GM21529 (cell line): ENCODE measurements around the gene DHRS3.
"Not testable (repeated sequence)": the region's sequence is repeated elsewhere in the genome, so short reads cannot be mapped to it uniquely, and the experiment has no call there.

Experiments used
- ATAC-seq: cut with Tn5 transposase; IDR thresholded peaks from one replicate; pipeline ENCODE4 v1.9.1; 2021; ENCODE audit not compliant: unreplicated experiment

Gene DHRS3

GRCh38 chr1:12541274-12542137 is 76.5 kb downstream of the DHRS3 start:
- ATAC-seq: no peak

- ATAC-seq: no peak
These were observed 77.3 kb downstream of the DHRS3 start for GRCh38 chr1:12540580-12541273.

- ATAC-seq: no peak
These were observed 78.1 kb downstream of the DHRS3 start for GRCh38 chr1:12539705-12540579.

- ATAC-seq: no peak
These were observed 78.7 kb downstream of the DHRS3 start for GRCh38 chr1:12539320-12539704.

GRCh38 chr1:12538536-12538935 is 79.5 kb downstream of the DHRS3 start:
- ATAC-seq: not testable (repeated sequence)

- ATAC-seq: no peak
These were observed 80.0 kb downstream of the DHRS3 start for GRCh38 chr1:12537906-12538461.

GRCh38 chr1:12537294-12537693 is 80.7 kb downstream of the DHRS3 start:
- ATAC-seq: no peak

- ATAC-seq: no peak
These were observed 81.9 kb downstream of the DHRS3 start for GRCh38 chr1:12536023-12536639.

- no peak for ATAC-seq
These were observed 85.3 kb downstream of the DHRS3 start for GRCh38 chr1:12532405-12533315.

- no peak for ATAC-seq
These were observed 86.9 kb downstream of the DHRS3 start for GRCh38 chr1:12531179-12531499.

GRCh38 chr1:12530462-12531178 is 87.4 kb downstream of the DHRS3 start:
- ATAC-seq: no peak

- ATAC-seq: no peak
These were observed 88.3 kb downstream of the DHRS3 start for GRCh38 chr1:12529640-12530174.

GRCh38 chr1:12528021-12528852 is 89.8 kb downstream of the DHRS3 start:
- no peak for ATAC-seq

GRCh38 chr1:12527564-12527963 is 90.4 kb downstream of the DHRS3 start:
- ATAC-seq: no peak

- no peak for ATAC-seq
These were observed 92.5 kb downstream of the DHRS3 start for GRCh38 chr1:12525311-12526181.

- ATAC-seq: no peak
These were observed 93.7 kb downstream of the DHRS3 start for GRCh38 chr1:12524266-12524665.

- ATAC-seq: not testable (repeated sequence)
These were observed 95.2 kb downstream of the DHRS3 start for GRCh38 chr1:12522780-12523179.
